Measurements from ENCODE around the gene RTP5.

The RTP5 gene

DNA sequence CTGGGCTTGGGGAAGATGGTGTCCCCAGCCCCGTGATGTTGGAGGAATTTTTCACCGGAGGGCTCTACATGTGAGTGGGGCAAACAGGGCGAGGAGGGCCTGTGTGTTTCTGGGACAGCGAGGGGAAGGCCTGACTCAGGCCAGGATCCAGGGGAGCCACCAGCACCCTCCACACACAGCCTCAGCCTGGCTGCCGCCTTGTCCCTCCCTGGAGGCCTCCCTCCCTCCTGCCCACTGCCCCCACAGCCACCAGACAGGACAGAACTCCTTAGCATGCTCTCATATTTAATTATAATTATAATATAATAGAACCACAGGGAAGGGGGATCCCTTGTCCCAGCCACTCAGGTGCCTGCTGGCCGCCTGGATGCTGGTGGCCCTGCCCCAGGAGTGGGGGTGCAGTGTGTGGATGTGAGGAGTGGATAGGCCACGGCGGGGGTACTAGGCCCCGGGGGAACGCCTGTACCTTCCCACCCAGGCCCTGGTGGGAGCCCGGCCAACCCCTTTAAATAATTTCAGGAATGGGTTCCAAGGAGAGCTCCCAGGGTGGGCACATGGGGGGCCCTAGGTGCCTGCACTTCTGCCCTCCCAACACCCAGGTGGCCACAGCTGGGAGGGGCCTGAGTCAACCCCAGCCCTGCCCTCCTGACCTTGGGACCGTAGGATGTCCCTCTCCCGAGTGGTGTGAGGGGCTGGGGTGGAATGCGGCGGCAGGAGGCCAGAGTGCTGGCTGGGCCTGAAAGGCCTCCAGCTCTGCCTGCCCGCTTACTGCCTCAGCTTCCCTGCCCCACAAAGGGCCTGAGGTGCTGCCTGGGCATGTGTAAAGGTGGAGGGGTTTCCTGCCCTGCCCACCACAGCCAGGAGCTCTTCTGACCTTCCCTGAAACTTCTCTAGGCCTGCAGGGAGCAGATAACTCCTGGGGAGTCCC lies 19.6 kb upstream of the RTP5 start:
- H3K4me3 ChIP-seq (ENCODE audit: low read depth, low read length): no peak overlapping the region
- TF ChIP-seq, protein P1, sequence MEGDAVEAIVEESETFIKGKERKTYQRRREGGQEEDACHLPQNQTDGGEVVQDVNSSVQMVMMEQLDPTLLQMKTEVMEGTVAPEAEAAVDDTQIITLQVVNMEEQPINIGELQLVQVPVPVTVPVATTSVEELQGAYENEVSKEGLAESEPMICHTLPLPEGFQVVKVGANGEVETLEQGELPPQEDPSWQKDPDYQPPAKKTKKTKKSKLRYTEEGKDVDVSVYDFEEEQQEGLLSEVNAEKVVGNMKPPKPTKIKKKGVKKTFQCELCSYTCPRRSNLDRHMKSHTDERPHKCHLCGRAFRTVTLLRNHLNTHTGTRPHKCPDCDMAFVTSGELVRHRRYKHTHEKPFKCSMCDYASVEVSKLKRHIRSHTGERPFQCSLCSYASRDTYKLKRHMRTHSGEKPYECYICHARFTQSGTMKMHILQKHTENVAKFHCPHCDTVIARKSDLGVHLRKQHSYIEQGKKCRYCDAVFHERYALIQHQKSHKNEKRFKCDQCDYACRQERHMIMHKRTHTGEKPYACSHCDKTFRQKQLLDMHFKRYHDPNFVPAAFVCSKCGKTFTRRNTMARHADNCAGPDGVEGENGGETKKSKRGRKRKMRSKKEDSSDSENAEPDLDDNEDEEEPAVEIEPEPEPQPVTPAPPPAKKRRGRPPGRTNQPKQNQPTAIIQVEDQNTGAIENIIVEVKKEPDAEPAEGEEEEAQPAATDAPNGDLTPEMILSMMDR (IDR thresholded peaks at IDR 0.05; ENCODE audit: low read depth, low read length): no peak
- TF ChIP-seq, protein P2, sequence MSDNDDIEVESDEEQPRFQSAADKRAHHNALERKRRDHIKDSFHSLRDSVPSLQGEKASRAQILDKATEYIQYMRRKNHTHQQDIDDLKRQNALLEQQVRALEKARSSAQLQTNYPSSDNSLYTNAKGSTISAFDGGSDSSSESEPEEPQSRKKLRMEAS (IDR thresholded peaks at IDR 0.05; ENCODE audit: low read depth, low read length): no peak
- no peak for DNase-seq (ENCODE audit: low read depth)

DNA sequence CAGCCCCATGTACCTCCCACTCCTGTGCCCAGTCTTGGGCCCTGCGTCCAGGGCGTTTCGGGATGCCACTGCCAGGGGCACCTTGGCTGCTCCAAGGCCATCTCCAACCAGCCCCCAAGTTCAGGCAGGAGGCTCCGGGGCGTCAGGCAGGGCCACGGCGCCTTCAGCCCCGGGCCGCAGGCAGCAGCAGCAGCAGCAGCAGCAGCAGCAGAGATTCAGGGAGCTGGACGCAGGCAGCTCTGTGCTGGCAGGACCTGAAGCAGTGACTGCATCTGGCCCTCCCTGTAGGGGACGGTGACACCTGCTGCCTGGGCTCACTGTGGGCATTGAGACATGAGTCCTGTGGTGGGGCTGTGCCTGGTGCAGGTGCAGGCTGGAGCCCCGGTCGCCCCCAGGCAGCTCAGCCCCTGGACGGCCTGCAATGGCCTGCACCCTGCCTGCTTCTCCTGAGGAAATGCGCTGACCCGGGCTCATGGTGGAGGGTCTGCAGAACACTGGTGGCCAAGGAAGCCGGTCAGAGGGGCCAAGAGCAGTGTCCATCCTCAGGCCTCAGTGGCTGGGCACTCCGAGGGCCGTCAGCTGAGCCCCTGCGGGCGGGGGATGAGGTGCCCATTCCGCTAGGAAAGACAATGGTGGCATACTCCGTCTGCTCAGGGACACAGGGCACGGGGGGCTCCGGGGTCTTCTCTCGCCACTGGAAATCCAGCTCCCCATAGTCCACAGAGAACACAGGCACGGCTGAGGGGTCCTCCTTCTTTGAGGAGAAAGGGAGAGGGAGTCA lies 18.8 kb upstream of the RTP5 start:
- no peak overlapping the region for H3K4me3 ChIP-seq (ENCODE audit: low read depth, low read length)
- DNase-seq (ENCODE audit: low read depth): peak; percentile 5
- no peak for TF ChIP-seq POLR2A (IDR thresholded peaks at IDR 0.05; ENCODE audit: extremely low read depth, insufficient read length)
- TF ChIP-seq, protein P2 (IDR thresholded peaks at IDR 0.05; ENCODE audit: low read depth, low read length): no peak
- no peak for TF ChIP-seq MYC (IDR thresholded peaks at IDR 0.05; ENCODE audit: low read depth, low read length)
- TF ChIP-seq, protein P1 (IDR thresholded peaks at IDR 0.05; ENCODE audit: low read depth, low read length): no peak

DNA sequence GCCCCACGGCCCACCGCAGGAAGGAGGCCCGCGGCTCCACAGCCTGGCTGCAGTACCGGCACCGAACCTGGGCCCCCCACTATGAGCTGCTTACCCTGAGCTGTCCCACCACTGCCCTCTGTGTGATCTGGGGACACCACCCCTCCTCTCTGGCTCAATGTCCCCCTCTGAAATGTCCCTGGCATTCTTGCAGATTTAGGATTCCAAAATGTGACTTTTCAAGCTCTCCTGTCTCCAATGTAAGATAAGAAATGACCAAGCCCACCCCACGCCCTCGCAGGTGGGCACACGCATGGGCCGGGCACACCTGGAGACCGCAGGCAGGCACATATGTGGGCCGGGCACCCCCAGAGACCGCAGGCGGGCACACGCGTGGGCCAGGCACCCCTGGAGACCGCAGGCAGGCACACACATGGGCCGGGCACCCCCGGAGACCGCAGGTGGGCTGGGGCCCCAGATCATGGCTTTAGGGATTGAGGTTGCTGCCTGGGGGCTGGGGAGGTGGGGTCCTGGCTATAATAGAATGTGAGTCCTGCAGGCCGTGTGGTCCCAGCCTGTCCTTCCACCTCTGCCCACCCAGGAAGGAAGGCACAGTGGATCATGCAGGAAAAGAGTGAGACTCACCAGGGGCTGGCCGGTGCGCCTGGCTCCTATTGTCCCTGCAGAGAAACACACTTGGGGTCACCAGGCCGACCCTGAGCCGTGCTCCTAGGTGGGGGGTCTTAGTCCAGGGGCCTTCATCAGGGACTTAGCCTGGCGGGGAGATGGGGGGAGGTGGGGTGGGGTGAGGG lies 18.0 kb upstream of the RTP5 start:
- TF ChIP-seq, protein P2 (IDR thresholded peaks at IDR 0.05; ENCODE audit: low read depth, low read length): no peak
- TF ChIP-seq MYC (IDR thresholded peaks at IDR 0.05; ENCODE audit: low read depth, low read length) (no peak), POLR2A (IDR thresholded peaks at IDR 0.05; ENCODE audit: extremely low read depth, insufficient read length) (no peak)
- TF ChIP-seq, protein P1 (IDR thresholded peaks at IDR 0.05; ENCODE audit: low read depth, low read length): no peak
- peak; percentile 0 for DNase-seq (ENCODE audit: low read depth)
- H3K4me3 ChIP-seq (ENCODE audit: low read depth, low read length): no peak overlapping the region

DNA sequence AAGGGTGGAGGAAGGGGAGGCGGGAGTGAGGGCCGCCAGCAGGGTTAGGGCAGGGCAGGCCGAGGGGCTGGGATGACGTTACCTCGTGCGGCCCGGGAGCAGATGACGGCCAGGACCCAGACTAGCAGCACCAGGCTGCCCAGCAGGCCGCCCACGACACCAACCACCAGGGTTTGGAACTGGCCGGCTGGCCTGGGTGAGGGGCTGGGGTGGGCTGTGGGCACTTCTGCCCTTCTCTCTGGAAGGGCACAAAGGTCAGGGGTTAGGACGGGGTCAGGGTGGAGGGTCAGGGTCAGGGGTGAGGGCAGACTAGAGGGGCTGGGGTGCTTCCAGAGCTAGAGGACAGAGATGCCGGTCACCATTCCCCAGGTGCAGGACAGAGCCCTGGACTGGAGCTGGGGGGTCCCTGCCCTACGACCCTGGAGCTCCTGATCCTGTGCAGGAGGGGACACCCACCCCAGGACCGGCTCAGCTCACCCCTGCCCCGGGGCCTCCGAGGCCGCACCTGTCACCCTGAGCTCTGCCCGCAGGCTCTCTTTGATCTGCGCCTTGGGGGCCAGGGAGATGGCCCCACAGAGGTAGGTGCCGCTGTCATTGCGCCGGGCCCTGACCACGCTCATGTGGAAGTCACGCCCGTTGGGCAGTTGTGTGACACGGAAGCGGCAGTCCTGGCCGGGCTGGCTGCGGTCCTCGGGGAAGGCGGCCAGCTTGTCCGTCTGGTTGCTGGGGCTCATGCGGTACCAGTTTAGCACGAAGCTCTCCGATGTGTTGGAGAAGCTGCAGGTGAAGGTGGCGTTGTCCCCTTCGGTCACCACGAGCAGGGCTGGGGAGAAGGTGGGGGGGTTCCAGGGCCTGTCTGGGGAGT lies 17.2 kb upstream of the RTP5 start:
- no peak overlapping the region for H3K4me3 ChIP-seq (ENCODE audit: low read depth, low read length)
- no peak for TF ChIP-seq MYC (IDR thresholded peaks at IDR 0.05; ENCODE audit: low read depth, low read length)
- TF ChIP-seq, protein P1 (IDR thresholded peaks at IDR 0.05; ENCODE audit: low read depth, low read length): no peak
- TF ChIP-seq, protein P2 (IDR thresholded peaks at IDR 0.05; ENCODE audit: low read depth, low read length): no peak
- no peak for TF ChIP-seq POLR2A (IDR thresholded peaks at IDR 0.05; ENCODE audit: extremely low read depth, insufficient read length)
- peak; percentile 0 for DNase-seq (ENCODE audit: low read depth)

All from NB4 (cell line).